Activated T-cell treated with anti-CD3 and anti-CD28 coated beads, Interleukin-2, amount 50 U/mL, for 72 hours (primary cell): ENCODE results near the gene COMMD7. TPM values are rescaled to one million over a fixed set of nuclear protein-coding genes. Genes with fewer than 3 reads are reported as not detected.

ENCODE experiments used
- ATAC-seq, 2 donors: fragments of 150-1000 bp; cut with Tn5 transposase; replicated peaks in 1 of 2; 2 replicates each; pipeline ENCODE4 v1.10.0; 2021; ENCODE audit warnings: moderate library complexity in 2 of 2, mild to moderate bottlenecking in 1 of 2
- DNase-seq, 2 donors: peaks; one replicate each; pipeline ENCODE4 v3.0.0; 2021 to 2022; ENCODE audit warnings: mixed read lengths in 1 of 2
- H3K27ac Mint-ChIP-seq: one replicate; pipeline ENCODE4 v1.8.0; 2022; ENCODE audit warnings: mild to moderate bottlenecking, moderate library complexity, mixed read lengths
- H3K27me3 Mint-ChIP-seq: one replicate; pipeline ENCODE4 v1.8.0; 2022; ENCODE audit warnings: low read depth, mixed read lengths
- H3K36me3 Mint-ChIP-seq, 2 donors: one replicate each; pipeline ENCODE4 v1.8.0; 2022; ENCODE audit warnings: mixed read lengths in 2 of 2, mild to moderate bottlenecking in 1 of 2; ENCODE audit not compliant: insufficient read depth in 2 of 2
- H3K4me1 Mint-ChIP-seq: one replicate; pipeline ENCODE4 v1.8.0; 2022; ENCODE audit warnings: low read depth, mixed read lengths
- H3K4me3 Mint-ChIP-seq, 2 donors: one replicate each; pipeline ENCODE4 v1.8.0; 2022; ENCODE audit warnings: mild to moderate bottlenecking in 2 of 2, mixed read lengths in 2 of 2, moderate library complexity in 2 of 2
- H3K9me3 Mint-ChIP-seq, 2 donors: one replicate each; pipeline ENCODE4 v1.8.0; 2022; ENCODE audit warnings: mixed read lengths in 2 of 2
- total RNA-seq, 2 donors: library from RNA; stranded (reverse); gene quantifications; one replicate each; pipeline ENCODE4 v1.2.3, GENCODE V29; 2022

The COMMD7 gene
- total RNA-seq, result 10 to 100 TPM; 51.8 to 62.0 TPM

DNA sequence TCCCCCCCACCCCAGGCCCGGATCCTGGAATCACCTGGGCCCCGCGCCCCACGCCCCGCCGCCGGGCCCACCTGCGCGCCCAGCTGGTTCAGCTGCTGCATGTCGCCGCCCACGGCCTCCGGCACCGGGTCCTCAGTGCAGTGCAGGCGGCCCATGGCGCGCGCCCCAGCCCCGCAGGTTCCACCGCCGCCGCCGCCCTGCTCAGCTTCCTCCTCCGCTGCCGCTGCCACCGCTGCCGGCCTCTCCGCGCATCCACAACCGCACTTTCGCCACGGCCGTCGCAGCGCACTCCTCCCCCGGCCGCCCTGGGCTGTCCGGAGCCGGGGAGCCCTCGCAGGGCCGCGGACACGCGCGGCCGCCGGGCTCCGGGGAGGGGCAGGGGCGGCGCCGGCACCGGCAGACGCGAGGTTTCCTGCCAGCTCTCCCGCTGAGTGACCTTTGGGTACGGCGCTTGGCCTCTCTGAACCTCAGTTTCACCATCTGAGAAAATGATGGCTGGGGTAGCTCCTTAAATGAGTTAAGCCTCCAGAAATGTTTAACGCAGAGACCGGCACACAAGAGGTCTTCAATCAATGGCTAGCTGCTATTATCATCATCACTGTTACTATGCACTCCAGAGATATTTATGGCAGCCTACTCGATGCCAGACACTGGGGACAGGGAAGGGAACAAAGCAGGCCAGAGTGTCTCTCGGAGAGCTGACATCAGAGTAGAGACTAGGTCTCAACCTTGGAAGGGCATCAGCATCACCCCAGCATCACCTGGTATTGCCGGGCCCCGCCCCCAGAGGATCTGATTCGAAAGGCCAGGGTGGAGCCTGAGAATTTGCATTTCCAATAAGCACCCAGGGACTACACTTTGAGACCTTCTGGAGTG, at the start of gene COMMD7:
Gene COMMD7, minus strand, starts transcription at position 231 of the 876 bp plus-strand sequence. Its CDS starts 76 bp downstream, at position 155.
- H3K4me1 Mint-ChIP-seq, result peaks cover 51% of the 10 kb centered on the region
- H3K9me3 Mint-ChIP-seq, result no peaks in the 10 kb centered on the region
- H3K27ac Mint-ChIP-seq, result peak within 1 kb of the TSS; percentile 97
- peak within 1 kb of the TSS; percentile 96 to 100 for H3K4me3 Mint-ChIP-seq
- ATAC-seq, result peak; percentile 85 to 89
- no peaks in the 10 kb centered on the region for H3K27me3 Mint-ChIP-seq
- peak; percentile 84 for DNase-seq
- H3K36me3 Mint-ChIP-seq, result peaks cover 3 to 10% of the 10 kb centered on the region in 2 donors

DNA sequence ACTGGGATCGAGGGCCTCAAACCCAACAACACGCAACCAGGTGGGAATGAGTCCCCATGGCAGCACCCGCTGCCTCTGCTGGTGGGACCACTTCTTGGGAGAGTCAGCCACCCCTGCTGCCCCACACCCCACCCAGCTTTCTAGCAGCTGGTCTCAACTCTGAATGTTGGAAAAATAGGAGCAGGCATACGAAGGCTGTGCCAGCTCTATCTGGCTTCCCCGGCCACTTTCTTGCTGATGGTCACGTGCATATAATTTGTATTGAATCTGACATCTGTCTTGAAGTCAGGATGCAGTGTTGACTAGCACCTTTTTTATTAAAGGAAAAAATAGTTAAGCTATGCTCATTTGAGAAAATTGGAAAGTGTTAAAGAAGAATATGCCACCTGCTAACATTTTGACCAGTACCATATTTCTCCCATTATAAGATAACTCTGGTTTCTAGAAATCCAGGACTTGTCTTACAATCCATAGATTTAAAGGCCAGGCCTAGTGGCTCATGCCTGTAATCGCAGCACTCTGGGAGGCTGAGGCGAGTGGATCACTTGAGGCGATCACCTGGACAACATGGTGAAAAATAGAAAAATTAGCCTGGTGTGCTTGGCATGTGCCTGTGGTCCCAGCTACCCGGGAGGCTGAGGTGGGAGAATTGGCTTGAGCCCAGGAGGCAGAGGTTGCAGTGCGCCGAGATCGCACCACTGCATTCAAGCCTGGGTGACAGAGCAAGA, 49.6 kb upstream of the COMMD7 start:
- Mint-ChIP-seq H3K27ac (peak overlapping the region; percentile 40), H3K4me1 (peaks cover 43% of the 10 kb centered on the region), H3K4me3 (peak overlapping the region in 1 of 2 donors; percentile 11), H3K27me3 (no peaks in the 10 kb centered on the region), H3K9me3 (no peaks in the 10 kb centered on the region), H3K36me3 (no peaks in the 10 kb centered on the region)
- DNase-seq (no peak), ATAC-seq (no peak)

GRCh38 chr20:32792316-32792715, 49.0 kb upstream of the COMMD7 start:
- Mint-ChIP-seq H3K27ac (no peak overlapping the region), H3K4me3 (no peak overlapping the region), H3K4me1 (peaks cover 43% of the 10 kb centered on the region), H3K36me3 (no peaks in the 10 kb centered on the region), H3K9me3 (no peaks in the 10 kb centered on the region), H3K27me3 (no peaks in the 10 kb centered on the region)
- DNase-seq, result peak; percentile 39 to 41
- peak; percentile 71 to 76 for ATAC-seq

DNA sequence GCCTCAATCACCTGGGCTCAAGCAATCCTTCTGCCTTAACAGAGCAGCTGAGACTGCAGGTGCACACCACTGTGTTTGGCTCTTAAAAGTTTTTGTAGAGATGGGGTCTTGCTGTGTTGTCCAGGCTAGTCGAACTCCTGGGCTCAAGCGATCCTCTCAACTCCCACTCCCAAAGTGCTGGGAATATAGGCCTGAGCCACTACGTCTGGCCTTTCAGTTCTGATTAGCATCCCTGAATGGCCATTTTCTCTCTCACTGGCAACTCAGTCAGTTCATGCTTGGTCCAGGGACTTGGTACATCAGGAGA, 47.4 kb upstream of the COMMD7 start:
- ATAC-seq (no peak), DNase-seq (no peak)
- Mint-ChIP-seq H3K27ac (no peak overlapping the region), H3K27me3 (no peaks in the 10 kb centered on the region), H3K4me1 (peaks cover 31% of the 10 kb centered on the region), H3K9me3 (no peaks in the 10 kb centered on the region), H3K4me3 (no peak overlapping the region), H3K36me3 (no peaks in the 10 kb centered on the region)

DNA sequence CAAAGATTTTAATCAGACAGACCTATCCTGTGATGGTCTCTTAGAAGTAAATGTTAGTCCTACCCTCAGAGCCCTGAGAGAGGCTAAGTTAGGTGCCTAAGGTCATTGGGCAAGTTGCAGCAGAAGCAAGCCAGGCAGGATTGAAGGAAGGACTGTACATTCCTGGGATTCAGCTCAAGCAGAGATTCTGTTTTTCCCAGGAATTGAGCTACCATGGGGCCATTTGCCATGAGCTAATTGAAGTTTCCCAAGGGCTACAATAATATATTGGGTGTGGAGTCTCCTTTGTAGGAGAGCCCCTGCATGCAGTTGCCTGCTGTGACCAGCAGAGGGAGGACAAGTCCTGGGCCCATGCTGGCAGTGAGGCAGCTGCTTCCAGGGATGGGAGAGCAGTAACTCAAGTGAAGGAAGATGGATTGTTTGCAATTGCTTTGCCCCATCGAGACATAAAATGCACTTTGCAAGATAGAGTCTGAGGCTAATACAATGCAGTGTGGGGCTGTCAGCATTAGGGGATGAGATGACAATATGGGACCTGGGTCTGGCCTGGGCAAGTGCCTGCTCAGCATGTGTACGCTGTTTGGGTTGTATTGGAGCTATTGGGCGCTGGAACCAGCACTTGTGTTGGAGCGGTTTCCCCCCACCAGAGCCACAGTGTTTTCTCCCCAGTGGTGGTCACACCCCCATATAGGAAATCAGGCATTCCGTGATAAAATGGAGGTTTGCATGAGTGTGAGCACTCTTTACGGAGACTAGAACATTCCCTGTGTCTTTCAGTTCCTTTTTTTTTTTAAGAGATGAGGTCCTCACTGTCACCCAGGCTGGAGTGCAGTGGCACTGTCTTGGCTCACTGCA, 46.9 kb upstream of the COMMD7 start:
- no peak overlapping the region for H3K27ac Mint-ChIP-seq
- H3K9me3 Mint-ChIP-seq, result no peaks in the 10 kb centered on the region
- peak; percentile 74 to 76 for DNase-seq
- no peaks in the 10 kb centered on the region for H3K36me3 Mint-ChIP-seq
- no peak overlapping the region for H3K4me3 Mint-ChIP-seq
- H3K27me3 Mint-ChIP-seq, result no peaks in the 10 kb centered on the region
- H3K4me1 Mint-ChIP-seq, result peaks cover 31% of the 10 kb centered on the region
- ATAC-seq, result peak; percentile 70 to 77

DNA sequence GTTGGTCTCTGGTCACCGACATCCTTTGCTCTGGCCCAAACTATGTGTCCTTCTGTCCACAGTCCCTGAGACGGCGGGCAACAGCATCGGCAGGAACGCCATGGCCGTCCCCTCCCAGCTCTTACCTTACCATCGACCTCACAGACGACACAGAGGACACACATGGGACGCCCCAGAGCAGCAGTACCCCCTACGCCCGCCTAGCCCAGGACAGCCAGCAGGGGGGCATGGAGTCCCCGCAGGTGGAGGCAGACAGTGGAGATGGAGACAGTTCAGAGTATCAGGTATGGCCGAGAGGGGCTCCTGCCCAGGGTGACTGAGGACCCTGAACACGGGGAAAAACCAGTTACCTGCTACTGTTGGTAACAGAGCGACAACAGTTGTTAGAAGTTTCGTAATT, 43.9 kb upstream of the COMMD7 start:
- no peaks in the 10 kb centered on the region for H3K36me3 Mint-ChIP-seq
- H3K4me1 Mint-ChIP-seq, result peaks cover 8% of the 10 kb centered on the region
- ATAC-seq (no peak), DNase-seq (no peak)
- H3K4me3 Mint-ChIP-seq, result no peak overlapping the region
- H3K27me3 Mint-ChIP-seq, result no peaks in the 10 kb centered on the region
- H3K27ac Mint-ChIP-seq, result no peak overlapping the region
- no peaks in the 10 kb centered on the region for H3K9me3 Mint-ChIP-seq

GRCh38 chr20:32786059-32786760, 42.9 kb upstream of the COMMD7 start:
- H3K27ac Mint-ChIP-seq, result no peak overlapping the region

DNA sequence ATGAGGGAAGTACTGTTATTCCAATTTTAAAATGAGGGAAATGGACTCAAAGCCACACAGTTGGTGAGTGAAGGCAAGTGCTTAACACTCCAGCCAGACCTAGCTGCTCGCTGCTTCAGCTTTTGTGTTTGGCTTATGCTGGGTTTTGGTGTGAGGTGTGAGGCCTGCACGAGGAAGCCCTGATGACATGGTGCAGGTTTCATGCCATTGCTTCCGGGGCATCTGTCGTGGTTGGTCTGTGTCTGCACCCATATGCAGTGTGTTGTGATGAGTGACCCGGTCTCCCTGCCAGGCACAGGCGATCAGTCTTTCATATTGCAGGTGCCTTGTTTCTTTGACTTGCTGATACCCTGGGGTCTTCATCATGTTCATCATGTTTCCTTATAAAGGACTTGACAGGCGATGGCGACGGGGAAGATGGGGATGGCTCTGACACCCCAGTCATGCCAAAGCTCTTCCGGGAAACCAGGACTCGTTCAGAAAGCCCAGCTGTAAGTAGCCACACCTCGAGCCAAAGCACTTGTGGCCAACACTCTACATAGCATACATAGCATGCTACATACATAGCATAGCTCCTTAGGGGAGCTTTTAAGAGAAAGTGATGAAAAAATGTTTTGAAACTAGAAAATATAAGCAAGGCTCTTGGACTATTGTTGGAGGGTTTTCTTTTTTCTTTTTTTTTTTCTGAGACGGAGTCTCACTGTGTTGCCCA, 41.3 kb upstream of the COMMD7 start:
- Mint-ChIP-seq H3K27me3 (no peaks in the 10 kb centered on the region), H3K36me3 (no peaks in the 10 kb centered on the region), H3K27ac (no peak overlapping the region), H3K9me3 (no peaks in the 10 kb centered on the region), H3K4me1 (no peaks in the 10 kb centered on the region), H3K4me3 (no peak overlapping the region)
- DNase-seq (no peak), ATAC-seq (no peak)

More at GRCh38 chr20:32786059-32786760, 42.9 kb upstream of the COMMD7 start:
- no peak for DNase-seq
- Mint-ChIP-seq H3K4me3 (no peak overlapping the region), H3K27me3 (no peaks in the 10 kb centered on the region), H3K4me1 (no peaks in the 10 kb centered on the region), H3K36me3 (no peaks in the 10 kb centered on the region), H3K9me3 (no peaks in the 10 kb centered on the region)
- ATAC-seq, result no peak

DNA sequence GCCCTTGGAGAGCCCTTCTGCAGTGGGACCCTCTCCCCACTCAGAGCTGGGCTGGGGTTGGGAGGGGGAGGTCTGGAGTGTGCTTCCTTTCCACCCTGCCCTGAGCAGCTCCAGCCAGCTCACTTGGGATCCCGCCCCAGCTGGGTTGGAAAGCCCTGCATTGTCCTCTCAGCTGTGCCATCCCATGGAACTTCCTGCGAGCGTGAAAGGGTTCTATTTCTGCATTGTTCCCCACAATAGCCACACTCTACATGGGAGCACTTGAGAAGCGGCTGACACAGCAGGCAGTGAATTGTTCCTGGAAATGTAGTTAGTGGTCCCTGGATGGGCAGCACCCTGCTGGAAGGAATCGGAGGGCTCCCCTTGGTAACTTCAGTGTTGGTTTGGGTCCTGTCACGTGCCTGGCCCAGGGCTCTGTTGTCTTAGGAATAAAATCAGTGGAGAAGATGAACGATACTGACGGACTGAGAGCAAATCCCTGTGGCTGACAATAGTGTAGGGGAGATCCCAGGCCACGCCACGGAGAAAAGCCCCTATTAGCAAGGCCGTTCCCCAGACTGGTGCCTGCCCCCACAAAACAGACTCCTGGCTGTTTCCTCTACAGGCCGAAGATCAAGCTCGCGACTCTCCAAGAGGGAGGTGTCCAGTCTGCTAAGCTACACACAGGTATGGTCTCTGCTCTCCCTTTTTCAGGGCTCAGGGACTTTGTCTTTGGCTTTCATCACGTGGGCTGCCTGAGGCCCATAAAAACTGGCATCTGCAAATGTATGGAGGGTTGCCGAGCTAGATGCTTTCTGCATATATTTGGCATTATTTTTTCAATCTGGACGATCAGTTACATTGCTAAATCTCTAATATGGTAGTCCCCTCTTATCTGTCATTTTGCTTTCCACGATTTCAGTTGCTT, 37.7 kb upstream of the COMMD7 start:
- H3K9me3 Mint-ChIP-seq, result no peaks in the 10 kb centered on the region
- H3K27me3 Mint-ChIP-seq, result no peaks in the 10 kb centered on the region
- DNase-seq (no peak), ATAC-seq (no peak)
- H3K27ac Mint-ChIP-seq, result no peak overlapping the region
- peaks cover 22% of the 10 kb centered on the region for H3K4me1 Mint-ChIP-seq
- H3K36me3 Mint-ChIP-seq, result no peaks in the 10 kb centered on the region
- H3K4me3 Mint-ChIP-seq, result no peak overlapping the region

DNA sequence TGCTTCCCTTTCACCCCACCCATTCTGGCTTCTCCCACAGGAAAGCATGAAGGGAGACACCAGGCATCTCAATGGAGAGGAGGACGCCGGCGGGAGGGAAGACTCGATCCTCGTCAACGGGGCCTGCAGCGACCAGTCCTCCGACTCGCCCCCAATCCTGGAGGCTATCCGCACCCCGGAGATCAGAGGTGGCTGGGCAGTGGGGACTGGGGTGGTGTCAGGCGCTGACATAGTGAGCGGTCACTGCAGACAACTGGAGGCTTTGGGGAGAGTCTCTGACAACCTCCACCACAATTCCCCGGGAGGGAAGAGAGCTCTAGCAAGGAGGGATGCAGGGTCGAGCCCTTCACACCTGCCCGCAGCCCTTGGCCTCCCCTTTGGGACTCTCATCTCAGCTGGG, 37.0 kb upstream of the COMMD7 start:
- Mint-ChIP-seq H3K27me3 (no peaks in the 10 kb centered on the region), H3K36me3 (no peaks in the 10 kb centered on the region), H3K4me1 (peaks cover 29% of the 10 kb centered on the region), H3K4me3 (no peak overlapping the region), H3K9me3 (no peaks in the 10 kb centered on the region), H3K27ac (no peak overlapping the region)
- no peak for ATAC-seq
- DNase-seq, result no peak

- no peak for ATAC-seq
- Mint-ChIP-seq H3K27me3 (no peaks in the 10 kb centered on the region), H3K4me3 (no peak overlapping the region), H3K27ac (no peak overlapping the region), H3K9me3 (no peaks in the 10 kb centered on the region), H3K4me1 (peaks cover 31% of the 10 kb centered on the region), H3K36me3 (no peaks in the 10 kb centered on the region)
- no peak for DNase-seq
Observed at GRCh38 chr20:32779500-32780211, 36.4 kb upstream of the COMMD7 start.
